HG03571 (cell line): Measurements from ENCODE around the gene SCGB1A1.
"Not testable (repeated sequence)": the region's sequence is repeated elsewhere in the genome, so short reads cannot be mapped to it uniquely, and the experiment has no call there.

Experiments
- ATAC-seq: cut with Tn5 transposase; IDR thresholded peaks from one replicate; pipeline ENCODE4 v1.9.1; 2021; ENCODE audit not compliant: unreplicated experiment

The SCGB1A1 gene

DNA sequence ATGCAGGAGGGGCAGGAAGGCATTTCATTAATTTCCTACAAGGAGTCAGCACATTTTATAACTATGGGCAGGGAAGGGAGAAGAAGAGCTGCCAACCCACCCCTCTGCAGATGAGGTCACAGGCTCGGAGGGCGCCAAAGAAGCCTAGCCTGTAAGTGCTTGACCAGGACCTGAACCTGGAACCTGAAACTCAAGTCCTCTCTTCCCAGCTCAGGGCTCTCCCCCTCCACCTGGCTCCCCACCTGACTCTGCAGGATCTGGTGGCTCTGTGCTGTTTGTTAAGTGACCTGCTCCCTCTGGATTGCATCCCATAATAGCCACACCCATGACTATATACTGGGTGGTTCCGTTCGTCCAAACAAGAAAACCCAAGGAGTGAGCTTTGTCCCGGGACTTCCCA, 27.3 kb downstream of the SCGB1A1 start:
- ATAC-seq: no peak

- ATAC-seq: no peak
These were observed 30.6 kb downstream of the SCGB1A1 start for GRCh38 chr11:62449451-62449851.

DNA sequence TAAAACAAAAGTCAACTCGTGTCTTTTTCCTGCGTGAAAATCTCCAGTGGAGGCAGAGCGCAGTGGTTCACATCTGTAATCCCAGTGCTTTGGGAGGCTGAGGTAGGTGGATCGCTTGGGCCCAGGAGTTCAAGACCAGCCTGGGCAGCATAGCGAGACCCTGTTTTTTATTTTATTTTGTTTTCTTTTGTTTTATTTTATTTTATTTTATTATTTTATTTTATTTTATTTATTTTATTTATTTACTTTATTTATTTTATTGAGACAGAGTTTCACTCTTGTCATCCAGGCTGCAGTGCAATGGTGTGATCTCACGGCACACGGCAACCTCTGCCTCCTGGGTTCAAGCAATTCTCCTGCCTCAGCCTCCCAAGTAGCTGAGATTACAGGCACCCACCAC, 31.1 kb downstream of the SCGB1A1 start:
- ATAC-seq: not testable (repeated sequence)

- no peak for ATAC-seq
These were observed 31.9 kb downstream of the SCGB1A1 start for GRCh38 chr11:62450543-62451240.

DNA sequence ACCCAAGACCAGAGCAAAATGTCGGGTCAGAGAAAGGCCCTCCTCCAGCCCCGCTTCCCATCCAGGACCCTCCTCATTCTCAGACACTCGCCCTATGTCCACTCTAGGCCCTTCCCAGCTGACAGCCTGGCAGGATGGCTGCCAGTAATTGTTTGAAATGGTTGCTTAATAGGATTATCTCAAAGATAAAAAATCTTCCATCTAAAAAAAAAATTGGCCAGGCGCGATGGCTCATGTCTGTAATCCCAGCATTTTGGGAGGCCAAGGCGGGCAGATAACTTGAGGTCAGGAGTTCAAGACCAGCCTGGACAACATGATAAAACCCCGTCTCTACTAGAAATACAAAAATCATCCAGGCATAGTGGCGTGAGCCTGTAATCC, 32.4 kb downstream of the SCGB1A1 start:
- ATAC-seq: no peak

GRCh38 chr11:62452261-62452660, 33.4 kb downstream of the SCGB1A1 start:
- no peak for ATAC-seq

- ATAC-seq: no peak
These were observed 34.1 kb downstream of the SCGB1A1 start for GRCh38 chr11:62452839-62453468.

GRCh38 chr11:62456630-62457029, 37.8 kb downstream of the SCGB1A1 start:
- ATAC-seq: no peak

GRCh38 chr11:62457478-62457877, 38.6 kb downstream of the SCGB1A1 start:
- ATAC-seq: no peak

- no peak for ATAC-seq
These were observed 39.6 kb downstream of the SCGB1A1 start for GRCh38 chr11:62458212-62459002.

DNA sequence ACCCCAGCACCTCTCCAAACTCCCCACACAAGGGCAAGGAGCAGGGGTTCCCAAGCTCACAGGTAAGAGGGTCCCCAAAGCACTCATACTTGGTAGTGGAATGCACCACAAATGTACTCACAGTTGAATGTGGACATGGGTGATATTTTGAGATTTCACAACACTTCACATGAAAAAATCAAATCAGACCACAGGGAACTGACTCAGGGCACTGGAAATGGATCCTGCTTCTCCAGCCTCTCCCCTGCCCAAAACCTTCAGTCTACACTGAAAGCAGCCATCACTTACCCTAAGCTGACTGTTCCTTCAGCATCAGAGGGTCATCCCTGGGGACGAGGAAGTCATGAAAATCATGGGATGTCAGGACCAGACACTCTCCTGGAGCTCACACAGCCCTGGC, 40.2 kb downstream of the SCGB1A1 start:
- ATAC-seq: no peak

DNA sequence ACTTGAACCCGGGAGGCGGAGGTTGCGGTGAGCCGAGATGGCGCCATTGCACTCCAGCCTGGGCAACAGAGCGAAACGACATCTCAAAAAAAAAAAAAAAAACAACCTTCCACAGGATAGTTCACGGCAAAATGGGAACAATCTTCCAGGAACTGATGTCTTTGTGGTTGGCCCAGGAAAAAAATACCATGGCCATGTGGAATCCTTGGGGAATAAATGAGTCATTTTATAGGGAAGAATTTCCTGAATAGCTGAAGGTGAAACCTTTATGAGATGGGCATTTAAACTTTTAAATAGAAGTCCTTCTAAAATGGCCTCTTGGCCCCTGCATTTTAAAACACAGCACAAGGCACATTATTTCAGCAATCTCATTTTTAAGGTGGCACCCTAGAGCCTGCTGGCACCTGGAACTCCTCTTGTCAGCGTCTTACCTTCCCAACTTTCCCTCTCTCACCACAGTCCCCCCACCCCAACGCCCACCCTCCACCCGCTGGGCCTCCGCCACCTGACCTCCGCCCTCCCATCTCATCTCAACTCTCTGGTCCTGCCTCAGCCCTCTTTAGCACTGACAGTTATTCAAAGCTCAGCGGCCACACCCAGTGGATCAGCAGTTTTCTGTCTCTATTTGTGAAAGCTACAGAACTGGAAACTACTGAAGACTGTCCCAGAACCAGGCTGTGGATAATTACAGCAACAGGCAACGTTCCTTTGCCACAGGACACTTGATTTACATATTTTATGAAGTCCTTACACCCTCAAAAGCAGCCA, 43.1 kb downstream of the SCGB1A1 start:
- no peak for ATAC-seq

- ATAC-seq: no peak
These were observed 43.7 kb downstream of the SCGB1A1 start for GRCh38 chr11:62462508-62462892.

- ATAC-seq: no peak
These were observed 44.3 kb downstream of the SCGB1A1 start for GRCh38 chr11:62463121-62463542.

DNA sequence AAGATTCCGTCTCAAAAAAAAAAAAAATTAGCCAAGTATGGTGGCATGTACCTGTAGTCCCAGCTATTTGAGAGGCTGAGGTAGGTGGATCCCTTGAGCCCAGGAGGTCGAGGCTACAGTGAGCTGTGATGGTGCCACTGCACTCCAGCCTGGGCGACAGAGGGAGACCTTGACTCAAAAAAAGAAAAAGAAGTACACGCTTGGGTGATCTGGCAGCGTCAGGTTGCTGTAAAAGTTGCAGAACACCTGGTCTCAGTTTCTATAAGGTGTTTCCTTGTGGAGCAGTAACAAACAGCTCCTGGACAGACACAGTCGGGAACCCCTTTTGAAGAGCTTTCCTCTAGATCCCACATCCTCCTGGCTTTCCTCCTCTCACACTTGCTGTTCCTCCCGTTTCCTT, 45.8 kb downstream of the SCGB1A1 start:
- no peak for ATAC-seq

GRCh38 chr11:62466444-62466843, 47.6 kb downstream of the SCGB1A1 start:
- no peak for ATAC-seq

DNA sequence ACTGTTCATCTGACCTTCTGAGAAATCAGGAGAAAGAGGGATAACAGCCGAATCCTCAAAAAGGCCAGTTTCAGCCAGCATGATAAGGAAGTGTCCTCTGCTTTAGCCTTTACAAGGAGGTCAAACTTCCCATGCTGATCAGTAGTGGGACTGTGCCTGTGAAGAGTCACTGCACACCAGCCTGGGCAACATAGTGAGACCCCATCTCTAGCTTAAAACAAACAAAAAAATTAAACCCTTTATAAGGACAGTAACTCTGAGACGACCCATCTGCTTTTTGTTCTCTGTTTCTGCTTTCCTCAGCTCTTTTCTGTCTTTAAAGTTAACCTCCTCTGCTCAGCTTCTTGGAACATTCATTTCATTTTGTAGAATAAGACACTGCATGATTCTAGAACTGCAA, 49.7 kb downstream of the SCGB1A1 start:
- ATAC-seq: no peak

GRCh38 chr11:62471603-62472002, 52.8 kb downstream of the SCGB1A1 start:
- no peak for ATAC-seq

DNA sequence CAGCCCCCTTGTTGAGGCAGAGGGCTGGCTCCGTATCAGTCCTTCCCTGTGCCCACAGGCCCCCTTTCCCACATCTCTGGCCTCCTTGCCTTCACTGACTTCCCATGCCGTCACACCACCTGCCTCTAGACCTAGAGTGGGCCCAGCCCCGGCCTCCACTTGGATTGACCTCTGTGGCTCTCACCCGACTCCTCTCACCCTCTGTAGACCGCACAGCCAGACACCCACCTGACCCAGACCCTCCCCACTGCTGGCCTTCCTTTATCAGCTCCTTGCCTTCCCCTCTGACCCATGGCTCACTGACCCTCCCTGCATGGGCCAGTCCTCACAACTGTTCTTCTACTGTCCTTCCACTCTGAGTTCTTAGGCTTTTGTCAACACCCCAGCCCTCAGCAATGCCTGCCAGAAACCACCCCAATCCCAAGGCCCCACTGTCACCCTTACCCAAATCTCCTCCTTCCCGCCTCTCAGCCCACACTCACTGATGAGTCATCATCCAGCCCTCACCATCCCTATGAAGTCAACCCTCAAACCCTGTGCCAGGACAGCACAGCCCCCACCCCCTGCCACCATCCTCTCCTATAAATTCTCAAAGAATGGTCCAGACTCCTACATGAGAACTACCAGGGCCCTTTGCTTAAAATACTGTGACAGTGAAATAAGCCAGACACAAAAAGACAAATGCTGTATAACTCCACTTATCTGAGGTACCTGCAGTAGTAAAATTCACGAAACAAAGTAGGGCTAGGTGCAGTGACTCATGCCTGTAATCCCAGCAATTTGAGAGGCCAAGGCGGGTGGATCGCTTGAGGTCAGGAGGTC, 53.4 kb downstream of the SCGB1A1 start:
- ATAC-seq: no peak
